ENCODE results near the gene ZDHHC14.

The ZDHHC14 gene

GRCh38 chr6:157653521-157653920 lies 272.5 kb downstream of the ZDHHC14 start:
- DNase-seq: no peak

GRCh38 chr6:157655139-157655538 lies 274.1 kb downstream of the ZDHHC14 start:
- no peak for DNase-seq

GRCh38 chr6:157656437-157656997 lies 275.5 kb downstream of the ZDHHC14 start:
- DNase-seq: no peak

GRCh38 chr6:157657754-157658153 lies 276.8 kb downstream of the ZDHHC14 start:
- DNase-seq: no peak

- DNase-seq: no peak
These were observed 277.3 kb downstream of the ZDHHC14 start for GRCh38 chr6:157658301-157658700.

- DNase-seq: no peak
These were observed 278.7 kb downstream of the ZDHHC14 start for GRCh38 chr6:157659536-157660271.

GRCh38 chr6:157660414-157660813 lies 279.4 kb downstream of the ZDHHC14 start:
- DNase-seq: no peak

- DNase-seq: no peak
These were observed 280.7 kb downstream of the ZDHHC14 start for GRCh38 chr6:157661652-157662051.

- no peak for DNase-seq
These were observed 282.3 kb downstream of the ZDHHC14 start for GRCh38 chr6:157663261-157663660.

GRCh38 chr6:157665180-157665579 lies 284.2 kb downstream of the ZDHHC14 start:
- no peak for DNase-seq

- DNase-seq: no peak
These were observed 285.7 kb downstream of the ZDHHC14 start for GRCh38 chr6:157666729-157667128.

GRCh38 chr6:157667211-157668008 lies 286.4 kb downstream of the ZDHHC14 start:
- DNase-seq: peak; percentile 49 to 51

GRCh38 chr6:157668009-157668401 lies 287.0 kb downstream of the ZDHHC14 start:
- no peak for DNase-seq

GRCh38 chr6:157668713-157669112 lies 287.7 kb downstream of the ZDHHC14 start:
- no peak for DNase-seq

GRCh38 chr6:157669323-157669722 lies 288.3 kb downstream of the ZDHHC14 start:
- no peak for DNase-seq

GRCh38 chr6:157669747-157670216 lies 288.8 kb downstream of the ZDHHC14 start:
- no peak for DNase-seq

GRCh38 chr6:157670466-157671186 lies 289.6 kb downstream of the ZDHHC14 start:
- DNase-seq: no peak

- no peak for DNase-seq
These were observed 291.9 kb downstream of the ZDHHC14 start for GRCh38 chr6:157672726-157673412.

GRCh38 chr6:157673596-157673995 lies 292.6 kb downstream of the ZDHHC14 start:
- DNase-seq: no peak

- no peak for DNase-seq
These were observed 293.1 kb downstream of the ZDHHC14 start for GRCh38 chr6:157674061-157674460.

- DNase-seq: no peak
These were observed 294.8 kb downstream of the ZDHHC14 start for GRCh38 chr6:157675831-157676230.

- no peak for DNase-seq
These were observed 295.3 kb downstream of the ZDHHC14 start for GRCh38 chr6:157676241-157676640.

All from activated CD4-positive, alpha-beta T cell treated with anti-CD3 and anti-CD28 coated beads, Interleukin-2, amount 50 U/mL, for 4 hours (primary cell).